NOMO-1 (cell line): Measurements from ENCODE around the gene CCR7.

Experiments used
- DNase-seq, 2 experiments: peaks; one replicate each; lab custom pipeline; 2025; ENCODE audit not compliant: unreplicated experiment in 2 of 2; lab: John Stamatoyannopoulos, UW

Gene CCR7

DNA sequence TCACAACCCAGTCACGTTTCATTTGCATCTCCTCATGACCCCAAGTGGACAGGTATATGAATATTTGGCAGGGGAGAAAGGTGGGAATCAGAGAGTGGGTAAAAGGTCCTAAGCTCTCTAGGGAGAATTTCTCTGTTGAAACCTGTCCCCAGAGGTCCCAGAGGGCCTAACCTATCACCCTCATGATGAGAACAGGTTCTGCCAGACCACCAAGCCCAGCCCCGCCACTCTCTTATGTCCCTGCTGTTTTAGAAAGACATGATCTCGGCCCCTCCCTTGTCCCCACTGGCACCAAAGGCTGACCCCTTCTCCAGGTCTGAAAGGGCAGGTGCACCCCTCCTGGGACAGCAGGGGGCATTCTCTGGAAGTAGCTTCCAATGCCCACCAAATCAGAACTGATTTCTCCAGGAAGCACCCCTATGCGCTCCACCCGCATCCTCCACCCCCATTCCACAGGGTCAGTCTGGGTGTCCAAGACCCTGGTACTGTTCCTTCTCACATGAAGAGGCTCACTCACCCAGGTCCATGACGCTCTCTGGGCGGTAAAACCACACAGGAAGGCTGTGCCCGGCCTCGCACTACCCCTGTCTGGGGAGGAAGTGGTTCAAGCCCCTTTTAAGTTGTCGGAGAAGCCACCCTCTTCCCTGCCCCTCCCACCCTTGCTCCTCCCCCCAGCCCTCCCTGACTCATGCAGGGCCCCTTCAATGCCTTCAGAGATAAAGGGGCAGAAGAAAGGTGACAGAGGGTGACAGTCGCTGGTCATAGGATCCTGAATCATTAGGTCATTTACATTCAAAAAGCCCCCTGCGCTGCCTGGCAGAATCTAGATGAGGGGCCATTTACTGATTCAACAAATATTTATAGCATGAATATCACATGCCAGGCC is at the start of gene CCR7:
CCR7 (minus strand) TSS at position 590 of the 886 bp plus-strand sequence; CDS start at position 527, 63 bp downstream.
- peak; percentile 49 to 68 for DNase-seq

DNA sequence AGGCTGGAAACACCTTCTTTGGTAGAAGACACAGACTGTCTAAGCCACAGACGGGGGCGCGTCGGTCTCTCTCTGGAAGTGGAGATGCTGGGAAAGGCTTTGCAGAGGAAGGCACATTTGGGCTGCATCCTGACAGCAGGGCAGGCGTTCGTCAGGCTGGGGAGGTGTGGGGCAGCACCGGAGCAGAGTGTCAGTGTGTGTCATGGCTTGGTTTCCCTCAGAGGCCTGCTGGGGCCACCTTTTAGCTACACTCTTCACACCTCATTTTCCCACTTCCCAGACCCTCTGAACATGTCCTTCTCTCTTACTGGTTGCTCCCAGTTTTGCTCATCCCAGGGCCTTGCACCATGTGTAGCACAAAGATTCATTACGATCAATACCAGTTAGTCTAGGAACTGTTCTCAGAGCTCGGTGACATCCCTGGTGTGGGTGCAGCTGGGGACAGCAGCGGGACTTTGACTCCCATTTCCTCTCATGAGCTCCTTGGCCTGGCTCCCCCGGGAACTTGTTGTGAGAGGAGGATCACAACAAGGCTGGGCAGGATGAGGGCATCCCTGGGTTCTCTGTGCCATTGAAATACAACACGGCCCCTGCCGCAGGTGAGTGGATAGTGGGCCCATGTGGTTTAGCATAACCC is 49.3 kb upstream of the CCR7 start:
- DNase-seq: no peak

GRCh38 chr17:40613467-40614154 is 48.3 kb upstream of the CCR7 start:
- DNase-seq: no peak

DNA sequence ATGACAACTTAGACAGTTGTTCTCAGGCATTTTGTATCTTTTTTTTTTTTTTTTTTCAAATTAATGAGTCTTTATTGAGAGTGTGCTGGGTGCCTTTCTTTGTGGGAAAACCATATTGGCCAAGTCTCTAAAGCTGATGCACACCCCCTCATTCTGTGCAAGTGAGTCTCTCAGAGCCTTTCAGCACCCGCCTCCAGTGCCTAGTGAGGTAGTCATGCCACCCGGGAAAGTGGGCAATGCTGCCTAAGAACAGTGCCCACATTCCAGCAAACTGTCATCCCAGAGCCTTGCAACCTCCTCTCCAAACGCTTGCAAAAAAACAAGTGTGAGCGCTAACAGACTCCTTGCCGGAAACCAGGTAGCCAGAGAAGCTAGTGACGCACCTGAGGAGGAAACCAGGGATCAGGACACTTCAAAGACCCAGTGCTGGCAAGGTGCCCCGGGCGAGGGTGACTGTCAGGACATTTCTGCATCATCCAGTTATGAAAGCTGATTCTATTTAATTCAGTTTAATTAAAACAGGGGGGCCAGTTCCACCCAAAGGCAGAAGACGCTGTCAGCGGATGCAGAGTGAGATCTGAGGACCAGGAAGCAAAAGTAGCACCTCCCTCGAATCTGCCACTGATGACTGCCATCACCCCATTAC is 47.5 kb upstream of the CCR7 start:
- DNase-seq: no peak

- DNase-seq: no peak
Measured at GRCh38 chr17:40611840-40612474, 46.7 kb upstream of the CCR7 start.

GRCh38 chr17:40610359-40610758 is 45.1 kb upstream of the CCR7 start:
- DNase-seq: no peak

DNA sequence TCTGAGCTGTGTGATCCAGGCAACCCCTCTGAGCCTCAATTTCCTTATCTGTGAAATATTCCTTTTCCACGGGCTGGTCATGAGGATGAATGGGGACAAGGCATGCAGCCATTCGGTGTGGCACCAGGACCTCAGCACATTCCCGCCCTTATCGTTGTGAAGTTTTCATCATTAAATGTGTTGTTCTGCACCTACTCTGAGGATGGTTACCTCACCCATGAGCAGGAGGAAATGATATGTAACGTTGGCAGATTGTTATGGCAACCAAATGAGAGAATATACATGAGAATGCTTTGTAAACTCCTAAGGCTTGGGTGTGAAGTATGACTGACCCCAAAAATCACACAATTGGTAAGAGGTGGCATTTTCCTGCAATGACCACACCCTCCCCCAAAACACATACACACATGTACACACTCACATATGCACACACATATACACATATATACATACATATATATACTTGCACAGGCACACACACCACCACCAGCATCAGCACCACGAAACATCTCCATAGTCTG is 42.8 kb upstream of the CCR7 start:
- no peak for DNase-seq

- DNase-seq: no peak
Measured at GRCh38 chr17:40607641-40608040, 42.4 kb upstream of the CCR7 start.

DNA sequence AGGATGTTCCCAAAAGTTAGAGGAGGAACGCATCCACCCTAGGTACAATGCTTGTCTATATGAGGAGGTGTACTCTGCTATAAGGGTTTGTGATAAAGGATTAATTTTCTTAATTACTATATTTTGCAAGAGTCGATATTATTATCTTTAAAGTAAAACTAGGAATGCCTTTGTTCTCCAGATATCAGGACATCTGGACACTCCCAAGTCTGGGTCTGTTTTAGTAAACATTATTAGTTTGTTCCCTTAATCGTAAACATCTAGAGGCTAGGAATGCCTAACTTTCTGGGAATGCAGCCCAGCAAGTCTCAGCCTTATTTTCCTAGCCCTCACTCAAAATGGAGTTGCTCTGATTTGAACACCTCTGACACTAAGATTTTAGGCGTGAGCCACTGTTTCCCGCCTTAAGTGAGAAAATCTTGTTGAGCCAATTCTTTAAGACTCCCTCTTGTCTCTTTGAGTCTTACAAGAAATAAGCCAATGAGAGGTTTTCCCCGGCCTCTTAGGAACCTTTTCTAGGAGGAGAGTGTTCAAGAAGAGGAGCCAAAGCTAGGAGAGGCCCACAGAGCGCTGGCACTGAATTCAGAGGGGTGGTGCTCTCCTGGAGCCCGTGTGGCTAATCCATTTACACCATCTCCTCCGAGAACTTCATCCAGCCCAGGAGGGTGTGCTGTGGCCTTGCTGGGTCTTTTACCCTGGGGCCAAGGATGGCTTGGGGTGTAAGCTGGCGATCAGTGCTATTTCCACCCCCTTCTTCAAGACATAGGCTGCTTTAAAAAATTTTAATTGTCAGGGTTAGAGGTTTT is 41.5 kb upstream of the CCR7 start:
- DNase-seq: no peak

DNA sequence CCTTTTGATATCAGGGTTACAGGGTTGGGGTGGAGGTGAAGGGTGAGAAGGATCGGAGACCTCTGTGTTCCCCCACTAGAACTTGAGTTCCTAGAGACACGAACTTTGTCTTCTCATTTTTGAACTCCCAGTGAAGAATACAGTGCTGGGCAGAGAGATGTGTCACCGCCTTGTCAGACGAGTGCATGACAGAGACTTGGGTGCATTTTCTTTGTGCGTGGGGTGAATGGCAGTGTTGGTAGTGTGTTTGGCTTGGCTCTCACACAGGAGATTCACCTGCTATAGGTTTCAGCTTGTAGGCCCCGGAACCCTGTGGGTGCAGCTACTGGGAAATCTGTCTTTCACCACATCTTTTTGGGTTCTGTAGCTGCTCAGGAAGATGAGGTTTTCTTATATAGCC is 40.0 kb upstream of the CCR7 start:
- DNase-seq: no peak

DNA sequence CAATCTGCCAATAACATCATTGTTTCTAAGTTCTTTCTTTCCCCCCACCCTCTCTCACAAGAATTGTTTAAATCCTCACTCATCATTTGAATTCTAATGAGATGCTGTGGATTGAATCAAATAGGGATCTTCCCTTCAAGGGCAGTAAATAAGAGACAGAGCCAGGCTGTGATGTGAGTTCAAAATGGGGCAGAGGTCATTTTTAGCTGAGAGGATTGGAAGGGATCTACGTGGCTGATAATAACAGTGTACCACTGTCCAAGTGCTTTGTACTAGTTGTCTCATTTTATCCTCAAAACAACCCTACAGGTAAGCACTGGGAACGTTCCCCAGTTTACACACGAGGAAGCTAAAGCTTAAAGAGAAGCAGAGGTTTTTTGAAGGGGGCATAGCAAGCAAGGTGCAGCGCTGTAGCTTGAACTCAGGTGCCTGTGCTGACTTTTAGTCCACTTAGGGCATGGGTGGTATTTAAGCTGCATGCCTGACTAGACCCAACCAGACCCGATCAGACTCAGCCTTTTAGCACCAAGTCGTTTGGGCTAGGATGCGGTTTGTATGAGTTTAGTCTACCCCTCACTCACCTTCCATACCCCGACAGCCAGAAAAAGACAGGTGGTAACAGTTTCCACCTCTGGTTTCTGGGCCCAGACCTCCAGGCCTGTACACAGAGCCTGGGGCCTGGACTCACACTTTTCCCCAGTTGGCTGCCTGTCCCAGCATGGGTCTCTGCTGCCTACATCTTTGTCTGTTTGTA is 39.2 kb upstream of the CCR7 start:
- no peak for DNase-seq

- no peak for DNase-seq
Measured at GRCh38 chr17:40602445-40603443, 37.5 kb upstream of the CCR7 start.

DNA sequence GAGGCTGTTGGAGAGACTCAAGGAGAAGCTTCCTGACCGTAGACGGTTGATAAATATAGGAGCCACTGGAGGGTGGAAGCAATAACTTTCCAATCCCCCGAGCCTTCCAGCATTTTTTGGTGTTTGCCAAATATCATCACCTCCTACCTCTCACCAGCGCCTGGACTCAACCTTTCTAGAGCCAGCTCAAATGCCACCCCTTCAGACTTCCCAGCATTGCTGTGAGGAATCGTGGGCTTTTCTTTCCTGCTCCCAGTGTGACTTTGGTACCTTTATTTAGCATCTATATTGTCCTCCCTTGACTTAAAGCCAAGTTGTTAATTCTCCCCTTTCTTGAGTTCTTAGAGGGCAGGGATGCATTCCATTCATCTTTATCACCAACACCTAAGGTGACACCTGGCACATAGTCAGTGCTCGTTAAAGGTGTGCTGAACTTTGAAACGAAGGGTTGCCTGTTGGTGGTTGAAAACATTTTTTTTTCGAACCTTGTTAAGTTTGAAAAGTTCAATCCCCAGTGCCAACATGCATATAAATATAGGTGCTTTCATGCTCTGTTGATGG is 35.3 kb upstream of the CCR7 start:
- DNase-seq: no peak

DNA sequence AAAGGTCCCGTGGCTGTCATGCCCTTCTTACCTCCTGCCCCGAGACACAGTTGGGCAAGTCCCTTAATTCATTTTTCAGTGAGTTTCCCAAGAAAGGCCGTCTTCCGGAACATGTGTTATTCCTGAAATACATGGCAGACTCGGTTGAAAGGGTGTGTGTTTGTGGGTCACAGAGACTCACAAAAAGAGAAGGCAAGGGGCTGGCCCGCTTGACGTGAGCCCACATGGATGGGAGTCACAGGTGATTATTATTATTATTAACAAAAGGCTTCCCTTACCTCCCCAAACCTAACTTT is 34.1 kb upstream of the CCR7 start:
- no peak for DNase-seq

GRCh38 chr17:40598619-40599467 is 33.6 kb upstream of the CCR7 start:
- peak; percentile 82 to 93 for DNase-seq

- no peak for DNase-seq
Measured at GRCh38 chr17:40598301-40598618, 33.0 kb upstream of the CCR7 start.
